Fibroblast of villous mesenchyme (primary cell): Measurements from ENCODE around the gene PLAAT4. TPM values are rescaled to one million over a fixed set of nuclear protein-coding genes. Genes with fewer than 3 reads are reported as not detected.

Experiments
- DNase-seq: peaks from one replicate; pipeline ENCODE4 v3.0.0-alpha.2; 2010; ENCODE audit warnings: low read depth
- H3K4me3 ChIP-seq: 2 replicates; pipeline ENCODE4 v1.5.1; 2011; ENCODE audit warnings: low read depth, mild to moderate bottlenecking, low read length
- CTCF ChIP-seq: IDR thresholded peaks from 2 replicates; pipeline ENCODE4 v1.5.1; 2012; ENCODE audit warnings: low read depth, mild to moderate bottlenecking, low read length; ENCODE audit not compliant: insufficient read depth
- total RNA-seq: library from RNA; depleted of rRNA; stranded (reverse); fragments of >200 nt; gene quantifications from 2 replicates; pipeline ENCODE4 v1.2.3, GENCODE V29; 2012

PLAAT4 gene
- total RNA-seq, 1 donor, result 8.2 TPM

GRCh38 chr11:63508745-63509144 is 27.9 kb upstream of the PLAAT4 start:
- DNase-seq, result no peak
- H3K4me3 ChIP-seq, result no peak overlapping the region
- TF ChIP-seq CTCF, result no peak

GRCh38 chr11:63510360-63511047 is 26.1 kb upstream of the PLAAT4 start:
- no peak for TF ChIP-seq CTCF
- H3K4me3 ChIP-seq, result no peak overlapping the region
- DNase-seq, result peak; percentile 83

GRCh38 chr11:63511048-63511748 is 25.4 kb upstream of the PLAAT4 start:
- no peak for DNase-seq
- TF ChIP-seq CTCF, result no peak
- no peak overlapping the region for H3K4me3 ChIP-seq

- no peak overlapping the region for H3K4me3 ChIP-seq
- TF ChIP-seq CTCF, result no peak
- DNase-seq, result no peak
These were observed 23.8 kb upstream of the PLAAT4 start for GRCh38 chr11:63512816-63513215.

- no peak overlapping the region for H3K4me3 ChIP-seq
- no peak for DNase-seq
- TF ChIP-seq CTCF, result no peak
These were observed 20.5 kb upstream of the PLAAT4 start for GRCh38 chr11:63516109-63516508.

GRCh38 chr11:63517156-63517555 is 19.5 kb upstream of the PLAAT4 start:
- no peak overlapping the region for H3K4me3 ChIP-seq
- no peak for TF ChIP-seq CTCF
- DNase-seq, result no peak
